Choroid plexus epithelial cell (primary cell): ENCODE results near the gene PIGP.

ENCODE experiments used
- DNase-seq: peaks from one replicate; pipeline ENCODE4 v3.0.0-alpha.2; 2010; ENCODE audit warnings: low read depth
- H3K4me3 ChIP-seq: 2 replicates; pipeline ENCODE4 v1.5.1; 2011; ENCODE audit warnings: low read depth, mild to moderate bottlenecking, control low read depth, low read length, moderate library complexity
- CTCF ChIP-seq: conservative IDR thresholded peaks from 2 replicates; pipeline ENCODE4 v1.5.1; 2011; ENCODE audit warnings: low read depth, mild to moderate bottlenecking, control low read depth, inconsistent platforms, low read length, moderate library complexity

Gene PIGP

GRCh38 chr21:37075214-37075770 is 2.4 kb upstream of the PIGP start:
- no peak overlapping the region for H3K4me3 ChIP-seq
- TF ChIP-seq CTCF = no peak
- no peak for DNase-seq

- TF ChIP-seq CTCF = no peak
- H3K4me3 ChIP-seq = peak overlapping the region; percentile 94
- DNase-seq = no peak
Measured at GRCh38 chr21:37074546-37074945, 1.7 kb upstream of the PIGP start.

GRCh38 chr21:37074197-37074510 is 1.3 kb upstream of the PIGP start:
- TF ChIP-seq CTCF = no peak

GRCh38 chr21:37073417-37074196 is 736 bp upstream of the PIGP start:
- H3K4me3 ChIP-seq = peak overlapping the region; percentile 94
- no peak for TF ChIP-seq CTCF
- DNase-seq = peak; percentile 37

More at GRCh38 chr21:37074197-37074510, 1.3 kb upstream of the PIGP start:
- H3K4me3 ChIP-seq = peak overlapping the region; percentile 94
- DNase-seq = no peak

- TF ChIP-seq CTCF = no peak
- peak overlapping the region; percentile 71 for H3K4me3 ChIP-seq
- DNase-seq = peak; percentile 90
Measured at GRCh38 chr21:37072274-37072987, 440 bp downstream of the PIGP start.

- DNase-seq = peak; percentile 78
- no peak for TF ChIP-seq CTCF
Measured at GRCh38 chr21:37071561-37072273, 1.2 kb downstream of the PIGP start.

More at GRCh38 chr21:37071561-37072273, 1.2 kb downstream of the PIGP start:
- peak overlapping the region; percentile 71 for H3K4me3 ChIP-seq
